Gastrocnemius medialis (tissue), 4 donors: ENCODE data around the gene UBLCP1. TPM values are rescaled to one million over a fixed set of nuclear protein-coding genes. Genes with fewer than 3 reads are reported as not detected.
"Not testable (repeated sequence)": the region's sequence is repeated elsewhere in the genome, so short reads cannot be mapped to it uniquely, and the experiment has no call there.

Experiments
- ATAC-seq, 2 donors: fragments of 150-250 bp; one replicate each; pipeline ENCODE4 v1.9.1; 2016
- DNase-seq, 2 donors: peaks; one replicate each; pipeline ENCODE4 v3.0.0-alpha.2; 2019
- H3K27ac ChIP-seq, 4 donors: fragments of 200-600 bp; sonication (generic); 1 replicate in 1 of 4; 2 replicates in 3 of 4; pipeline ENCODE4 v1.5.1; 2016 to 2018; ENCODE audit warnings: mild to moderate bottlenecking in 2 of 4, moderate library complexity in 1 of 4
- H3K27me3 ChIP-seq, 3 donors: fragments of 200-600 bp; sonication (generic) in 2 of 3; 1 replicate in 1 of 3; 2 replicates in 2 of 3; pipeline versions ENCODE4 v1.5.1 to v1.6.0; 2016 to 2019; ENCODE audit warnings: mild to moderate bottlenecking in 1 of 3, moderate library complexity in 1 of 3
- H3K36me3 ChIP-seq, 2 donors: fragments of 200-600 bp; sonication (generic) in 1 of 2; one replicate each; pipeline ENCODE4 v1.5.1; 2017 to 2018
- H3K4me1 ChIP-seq, 2 donors: fragments of 200-600 bp; sonication (generic) in 1 of 2; one replicate each; pipeline ENCODE4 v1.5.1; 2016 to 2017; ENCODE audit warnings: mild to moderate bottlenecking in 2 of 2
- H3K4me3 ChIP-seq, 4 donors: fragments of 200-600 bp; sonication (generic) in 3 of 4; 1 replicate in 1 of 4; 2 replicates in 3 of 4; pipeline ENCODE4 v1.5.1; 2016 to 2019; ENCODE audit warnings: mild to moderate bottlenecking in 2 of 4
- H3K9me3 ChIP-seq, 3 donors: fragments of 200-600 bp; sonication (generic) in 2 of 3; 1 replicate in 1 of 3; 2 replicates in 2 of 3; pipeline ENCODE4 v1.5.1; 2016 to 2019
- CTCF ChIP-seq, 5 experiments: fragments of 450-650 bp in 3 of 5; fragments of 200-600 bp in 2 of 5; sonication (generic) in 2 of 5; IDR thresholded peaks in 4 of 5; conservative IDR thresholded peaks in 1 of 5; 1 replicate in 4 of 5; 2 replicates in 1 of 5; pipeline ENCODE4 v1.5.1; 2016 to 2019; ENCODE audit warnings: antibody characterized with exemption in 5 of 5, mild to moderate bottlenecking in 3 of 5, moderate library complexity in 3 of 5
- POLR2A ChIP-seq, 2 donors: fragments of 450-650 bp; IDR thresholded peaks; one replicate each; pipeline ENCODE4 v1.6.1; 2017; ENCODE audit warnings: antibody characterized with exemption in 2 of 2, mild to moderate bottlenecking in 2 of 2, moderate library complexity in 2 of 2
- in situ Hi-C, 4 donors: fragments of 200-750 bp; cut with MboI; loops; one replicate each; pipeline versions ENCODE4 v1.15.0 to v1.8.0; 2017; ENCODE audit warnings: low sequenced_read_pairs in 4 of 4
- intact Hi-C: fragments of 100-400 bp; cut with DNase I; formaldehyde crosslinking; loops from one replicate; pipeline ENCODE4 v1.15.1; 2023; ENCODE audit warnings: low total_unique reads
- total RNA-seq, 4 donors: library from RNA; depleted of rRNA; stranded (reverse); fragments of >200 nt; gene quantifications; one replicate each; pipeline versions ENCODE4 v1.1.0 to v1.2.3, GENCODE V29; 2016

Gene UBLCP1
- total RNA-seq, 4 donors from 2014 or later: 11.1 to 16.0 (median 14.3) TPM

DNA sequence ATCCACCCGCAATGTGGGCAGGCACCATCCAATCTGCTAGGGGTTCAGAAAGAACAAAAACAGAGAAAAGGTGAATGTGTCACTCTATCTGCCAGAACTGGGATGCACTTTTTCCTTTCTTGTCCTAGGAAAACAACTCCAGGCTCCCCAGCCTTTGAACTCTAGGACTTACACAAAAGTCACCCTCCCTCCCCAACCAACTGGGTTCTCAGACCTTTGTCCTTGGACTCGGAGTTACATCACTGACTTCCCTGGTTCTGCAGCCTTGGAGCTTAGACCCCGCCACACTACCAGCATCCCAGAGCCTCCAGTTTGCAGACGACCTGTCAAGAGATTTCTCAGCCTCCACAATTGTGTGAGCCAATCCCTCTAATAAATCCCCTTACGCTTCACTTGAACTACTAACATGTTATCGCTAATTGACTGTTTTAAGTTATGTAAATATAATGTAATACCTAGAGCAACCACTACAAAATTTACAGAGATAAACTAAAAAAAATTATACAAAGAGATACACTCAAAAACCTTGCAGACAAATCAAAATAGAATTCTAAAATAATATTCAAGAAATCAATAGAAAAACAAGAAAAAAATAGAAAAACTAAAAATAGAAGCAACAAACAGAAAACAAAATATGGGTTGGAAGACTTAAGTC, 5.3 kb upstream of the UBLCP1 start:
- H3K27ac ChIP-seq: no peak overlapping the region
- intact Hi-C loops (no loop called here), in situ Hi-C loops (loop anchor here in 2 of 4 donors (10.0 to 25.0 kb wide), 2 partner anchors 95 to 103 kb away; no protein-coding TSS in a partner anchor)

DNA sequence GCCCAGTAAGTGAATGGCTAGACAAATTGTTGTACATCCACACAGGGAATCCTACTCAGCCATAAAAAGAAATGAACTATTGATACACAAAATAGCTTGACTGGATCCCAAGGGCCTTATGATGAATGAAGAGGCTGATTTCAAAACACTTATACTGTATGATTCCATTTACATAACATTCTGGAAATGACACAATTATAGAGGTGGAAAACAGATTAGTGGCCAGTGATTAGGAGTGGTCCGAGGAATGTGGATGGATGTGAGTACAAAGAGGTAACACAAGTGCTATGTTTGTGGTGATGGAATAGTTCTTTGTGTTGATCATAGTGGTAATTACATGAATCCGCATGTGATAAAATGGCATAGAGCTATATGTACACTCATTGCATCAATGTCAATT, 4.7 kb upstream of the UBLCP1 start:
- Histone ChIP-seq H3K9me3 (no peaks in the 10 kb centered on the region), H3K4me3 (no peak overlapping the region), H3K4me1 (peaks cover 7 to 8% of the 10 kb centered on the region in 2 donors), H3K27ac (no peak overlapping the region), H3K36me3 (no peaks in the 10 kb centered on the region), H3K27me3 (peaks cover 0 to 13% (median 0%) of the 10 kb centered on the region in 3 donors)
- ATAC-seq (no peak), DNase-seq (no peak)
- intact Hi-C loops (no loop called here), in situ Hi-C loops (loop anchor here in 2 of 4 donors (10.0 to 25.0 kb wide), 2 partner anchors 96 to 104 kb away; no protein-coding TSS in a partner anchor)
- TF ChIP-seq POLR2A (IDR thresholded peaks at IDR 0.05) (no peak), CTCF (IDR thresholded peaks at IDR 0.05 in 4 of 5, conservative IDR thresholded peaks at IDR 0.05 in 1 of 5) (no peak)

More for the DNA sequence above, 5.3 kb upstream of the UBLCP1 start:
- Histone ChIP-seq H3K9me3 (no peaks in the 10 kb centered on the region), H3K4me3 (no peak overlapping the region), H3K4me1 (peaks cover 7 to 8% of the 10 kb centered on the region in 2 donors), H3K36me3 (no peaks in the 10 kb centered on the region), H3K27me3 (peaks cover 0 to 13% (median 0%) of the 10 kb centered on the region in 3 donors)
- no peak for ATAC-seq
- TF ChIP-seq POLR2A (IDR thresholded peaks at IDR 0.05): no peak
- no peak for TF ChIP-seq CTCF (IDR thresholded peaks at IDR 0.05 in 4 of 5, conservative IDR thresholded peaks at IDR 0.05 in 1 of 5)
- no peak for DNase-seq

DNA sequence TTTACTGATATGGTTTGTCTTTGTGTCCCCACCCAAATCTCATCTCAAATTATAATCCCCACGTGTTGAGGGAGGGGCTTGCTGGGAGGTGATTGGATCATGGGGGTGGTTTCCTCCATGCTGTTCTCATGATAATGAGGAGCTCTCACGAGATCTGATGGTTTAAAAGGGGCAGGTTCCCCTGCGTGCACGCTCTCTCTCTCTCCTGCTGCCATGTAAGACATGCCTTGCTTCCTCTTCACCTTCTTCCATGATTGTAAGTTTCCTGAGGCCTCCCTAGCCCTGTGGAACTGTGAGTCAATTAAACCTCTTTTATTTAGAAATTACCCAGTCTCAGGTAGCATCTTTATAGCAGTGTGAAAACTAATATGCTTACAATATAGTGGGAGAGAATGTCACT, 2.9 kb upstream of the UBLCP1 start:
- H3K36me3 ChIP-seq, intact Hi-C loops, H3K9me3 ChIP-seq, H3K27ac ChIP-seq, DNase-seq, ATAC-seq, H3K4me3 ChIP-seq: not testable (repeated sequence)
- peaks cover 0 to 11% (median 0%) of the 10 kb centered on the region in 3 donors for H3K27me3 ChIP-seq
- H3K4me1 ChIP-seq: peaks cover 19 to 20% of the 10 kb centered on the region in 2 donors
- in situ Hi-C loops: loop anchor here in 3 of 4 donors (5.0 to 25.0 kb wide), 4 partner anchors 53 to 105 kb away; partner anchors contain the start of gene RNF145 (in 1 of the 3)

DNA sequence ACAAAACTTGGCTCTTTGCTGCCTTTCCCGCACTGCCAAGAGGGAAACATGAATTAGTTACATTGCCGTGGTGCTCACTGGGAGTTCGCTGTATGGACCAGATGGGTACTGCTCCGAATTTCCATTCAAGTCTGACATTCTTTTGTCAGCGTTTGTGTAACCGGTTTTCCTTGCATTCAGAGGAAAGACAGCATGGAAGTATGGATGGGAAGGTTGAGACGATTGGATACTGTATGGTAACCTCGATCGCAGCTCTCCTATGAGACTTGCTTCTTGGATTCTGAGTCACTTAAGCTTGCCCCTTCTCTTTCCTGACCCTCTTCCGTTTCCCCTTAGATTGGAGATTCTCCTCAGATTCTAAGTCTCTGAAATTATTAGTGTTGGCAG, 625 bp upstream of the UBLCP1 start:
- DNase-seq (no peak), ATAC-seq (no peak)
- Histone ChIP-seq H3K4me3 (peak overlapping the region; percentile 84 to 99 (median 92)), H3K36me3 (no peaks in the 10 kb centered on the region), H3K4me1 (peaks cover 19 to 20% of the 10 kb centered on the region in 2 donors), H3K9me3 (no peaks in the 10 kb centered on the region), H3K27me3 (peaks cover 0 to 4% (median 0%) of the 10 kb centered on the region in 3 donors), H3K27ac (peak overlapping the region; percentile 89 to 94 (median 90))
- TF ChIP-seq POLR2A (IDR thresholded peaks at IDR 0.05) (no peak), CTCF (IDR thresholded peaks at IDR 0.05 in 4 of 5, conservative IDR thresholded peaks at IDR 0.05 in 1 of 5) (no peak)
- in situ Hi-C loops (loop anchor here in 3 of 4 donors (5.0 to 25.0 kb wide), 4 partner anchors 55 to 108 kb away; partner anchors contain the start of gene RNF145 (in 1 of the 3)), intact Hi-C loops (loop anchor here (2.0 kb wide), 2 partner anchors 106 to 746 kb away; partner anchors contain the start of gene TTC1)

DNA sequence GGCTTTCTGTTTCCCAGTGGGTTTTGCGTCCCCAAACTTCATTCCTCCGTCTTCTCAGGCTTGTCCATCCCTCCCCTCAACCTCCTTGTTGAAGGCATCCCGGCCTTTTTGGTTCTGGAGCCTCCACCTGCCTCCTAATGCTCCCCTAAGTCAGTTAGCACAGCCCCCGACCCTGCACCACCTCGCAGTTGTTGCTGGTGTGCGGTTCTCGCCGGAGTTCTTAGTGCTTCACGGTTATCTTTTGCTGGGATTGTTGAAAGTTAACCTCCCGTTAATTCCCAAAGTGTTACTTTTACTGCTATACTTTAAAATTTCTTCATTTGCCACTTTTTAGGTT, 447 bp downstream of the UBLCP1 start:
- peaks cover 0 to under 1% (median 0%) of the 10 kb centered on the region in 3 donors for H3K27me3 ChIP-seq
- peak overlapping the region; percentile 84 to 99 (median 92) for H3K4me3 ChIP-seq
- H3K9me3 ChIP-seq: no peaks in the 10 kb centered on the region
- ATAC-seq (peak; percentile 10 to 14), DNase-seq (no peak)
- H3K4me1 ChIP-seq: peaks cover 19 to 20% of the 10 kb centered on the region in 2 donors
- intact Hi-C loops: loop anchor here (1.0 to 2.0 kb wide), 3 partner anchors 54 to 745 kb away; partner anchors contain the start of genes RNF145 and TTC1
- in situ Hi-C loops: loop anchor here in 3 of 4 donors (5.0 to 25.0 kb wide), 4 partner anchors 56 to 109 kb away; partner anchors contain the start of gene RNF145 (in 1 of the 3)
- peak overlapping the region; percentile 89 to 94 (median 90) for H3K27ac ChIP-seq
- no peak for TF ChIP-seq POLR2A (IDR thresholded peaks at IDR 0.05)
- H3K36me3 ChIP-seq: no peaks in the 10 kb centered on the region

DNA sequence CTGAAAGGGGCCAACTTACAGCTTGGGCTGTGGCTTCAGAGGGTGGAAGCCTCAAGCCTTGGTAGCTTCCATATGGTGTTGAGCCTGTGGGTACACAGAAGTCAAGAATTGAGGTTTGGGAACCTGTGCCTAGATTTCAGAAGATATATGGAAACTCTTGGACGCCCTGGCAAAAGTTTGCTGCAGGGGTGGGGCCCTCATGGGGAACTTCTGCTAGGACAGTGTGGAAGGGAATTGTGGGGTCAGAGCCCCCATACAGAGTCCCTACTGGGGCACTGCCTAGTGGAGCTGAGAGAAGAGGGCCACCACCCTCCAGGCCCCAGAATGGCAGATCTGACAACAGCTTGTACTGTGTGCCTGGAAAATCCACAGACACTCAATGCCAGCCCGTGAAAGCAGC, 3.7 kb downstream of the UBLCP1 start:
- intact Hi-C loops: not testable (repeated sequence)

More for the DNA sequence above, 3.7 kb downstream of the UBLCP1 start:
- H3K27ac ChIP-seq, DNase-seq, H3K9me3 ChIP-seq, H3K36me3 ChIP-seq, ATAC-seq, H3K27me3 ChIP-seq, H3K4me3 ChIP-seq: not testable (repeated sequence)
- in situ Hi-C loops: loop anchor here in 2 of 4 donors (10.0 to 25.0 kb wide), 2 partner anchors 104 to 112 kb away; no protein-coding TSS in a partner anchor
- peaks cover 19 to 20% of the 10 kb centered on the region in 2 donors for H3K4me1 ChIP-seq
